ENCODE results near the gene MLLT6. TPM values are rescaled to one million over a fixed set of nuclear protein-coding genes. Genes with fewer than 3 reads are reported as not detected.

Gene MLLT6
- total RNA-seq, 1 experiment from 2014 or later, result 72.5 TPM

GRCh38 chr17:38748892-38749222 lies 43.8 kb downstream of the MLLT6 start:
- Mint-ChIP-seq H3K27me3 (ENCODE audit: insufficient read depth, unreplicated experiment) (peaks cover 2% of the 10 kb centered on the region), H3K4me3 (ENCODE audit: unreplicated experiment) (peak overlapping the region; percentile 79), H3K36me3 (ENCODE audit: insufficient read depth, unreplicated experiment) (peaks cover 46% of the 10 kb centered on the region), H3K9me3 (ENCODE audit: unreplicated experiment) (no peaks in the 10 kb centered on the region), H3K27ac (ENCODE audit: unreplicated experiment) (no peak overlapping the region), H3K4me1 (ENCODE audit: low read depth, unreplicated experiment) (peaks cover 36% of the 10 kb centered on the region)
- Histone ChIP-seq H3K36me3 (ENCODE audit: control insufficient read depth, insufficient read depth, low read length) (no peaks in the 10 kb centered on the region; the same call in 1 of the 2 replicates), H3K9me3 (no peaks in the 10 kb centered on the region), H3K4me3 (ENCODE audit: low read depth, low read length) (peak overlapping the region; percentile 90), H3K27me3 (replicated peaks; ENCODE audit: control insufficient read depth, insufficient read depth, low read length) (no peaks in the 10 kb centered on the region), H3K4me1 (peaks cover 31% of the 10 kb centered on the region)
- intact Hi-C loops (cut with micrococcal nuclease; ENCODE audit: unreplicated experiment), result loop anchor here (2.0 kb wide), 1 partner anchor 18 kb away; the partner anchor contains the start of gene CISD3
- DNase-seq, result no peak
- TF ChIP-seq, protein P1, sequence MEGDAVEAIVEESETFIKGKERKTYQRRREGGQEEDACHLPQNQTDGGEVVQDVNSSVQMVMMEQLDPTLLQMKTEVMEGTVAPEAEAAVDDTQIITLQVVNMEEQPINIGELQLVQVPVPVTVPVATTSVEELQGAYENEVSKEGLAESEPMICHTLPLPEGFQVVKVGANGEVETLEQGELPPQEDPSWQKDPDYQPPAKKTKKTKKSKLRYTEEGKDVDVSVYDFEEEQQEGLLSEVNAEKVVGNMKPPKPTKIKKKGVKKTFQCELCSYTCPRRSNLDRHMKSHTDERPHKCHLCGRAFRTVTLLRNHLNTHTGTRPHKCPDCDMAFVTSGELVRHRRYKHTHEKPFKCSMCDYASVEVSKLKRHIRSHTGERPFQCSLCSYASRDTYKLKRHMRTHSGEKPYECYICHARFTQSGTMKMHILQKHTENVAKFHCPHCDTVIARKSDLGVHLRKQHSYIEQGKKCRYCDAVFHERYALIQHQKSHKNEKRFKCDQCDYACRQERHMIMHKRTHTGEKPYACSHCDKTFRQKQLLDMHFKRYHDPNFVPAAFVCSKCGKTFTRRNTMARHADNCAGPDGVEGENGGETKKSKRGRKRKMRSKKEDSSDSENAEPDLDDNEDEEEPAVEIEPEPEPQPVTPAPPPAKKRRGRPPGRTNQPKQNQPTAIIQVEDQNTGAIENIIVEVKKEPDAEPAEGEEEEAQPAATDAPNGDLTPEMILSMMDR (IDR thresholded peaks at IDR 0.05; ENCODE audit: insufficient read depth in 1 of 2, low read depth in 1 of 2, low read length in 1 of 2, severe bottlenecking in 1 of 2, unreplicated experiment in 1 of 2), result no peak
- no TSS peak for BruUV-seq (replicated peaks)
- ChIA-PET POLR2A (interaction anchor here (0.5 to 0.8 kb wide), 2 partner anchors 43 to 105 kb away, joined by 4 to 6 read pairs; no protein-coding TSS in a partner anchor), CTCF (interaction anchor here (1.1 kb wide), 1 partner anchor 38 kb away, joined by 3 read pairs; no protein-coding TSS in a partner anchor)

- peak overlapping the region; percentile 79 for H3K4me3 Mint-ChIP-seq (ENCODE audit: unreplicated experiment)
- CTCF ChIA-PET, result interaction anchor here (0.5 to 1.1 kb wide), 4 partner anchors 14 to 43 kb away, joined by 3 read pairs; no protein-coding TSS in a partner anchor
Measured at GRCh38 chr17:38749223-38750043, 44.4 kb downstream of the MLLT6 start.

DNA sequence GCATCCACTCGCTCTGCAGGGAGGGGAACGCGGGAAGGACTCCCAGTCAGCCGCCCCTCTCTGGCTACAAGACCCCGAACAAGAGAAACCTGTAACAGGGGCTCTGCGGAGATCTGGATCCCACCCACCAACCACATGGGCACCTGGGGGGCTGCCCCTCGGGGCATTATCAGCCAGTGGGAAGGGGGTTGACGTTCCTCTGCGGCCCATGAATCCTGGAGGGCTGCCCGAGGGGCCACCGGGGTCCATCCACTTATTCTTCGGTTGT lies 44.9 kb downstream of the MLLT6 start:
- Mint-ChIP-seq H3K4me1 (ENCODE audit: low read depth, unreplicated experiment) (peaks cover 30% of the 10 kb centered on the region), H3K4me3 (ENCODE audit: unreplicated experiment) (peak overlapping the region; percentile 79), H3K36me3 (ENCODE audit: insufficient read depth, unreplicated experiment) (peaks cover 56% of the 10 kb centered on the region), H3K27me3 (ENCODE audit: insufficient read depth, unreplicated experiment) (peaks cover 2% of the 10 kb centered on the region), H3K9me3 (ENCODE audit: unreplicated experiment) (no peaks in the 10 kb centered on the region), H3K27ac (ENCODE audit: unreplicated experiment) (peak overlapping the region; percentile 31)
- ChIA-PET POLR2A (interaction anchor here (0.6 kb wide), 1 partner anchor 102 kb away, joined by 3 read pairs; no protein-coding TSS in a partner anchor), CTCF (interaction anchor here (0.7 to 1.1 kb wide), 2 partner anchors 15 to 39 kb away, joined by 3 read pairs; no protein-coding TSS in a partner anchor)
- peak overlapping the region; percentile 90 for H3K4me3 ChIP-seq (ENCODE audit: low read depth, low read length)
- H3K4me1 ChIP-seq, result peaks cover 31% of the 10 kb centered on the region
- no peaks in the 10 kb centered on the region; the same call in 1 of the 2 replicates for H3K36me3 ChIP-seq (ENCODE audit: control insufficient read depth, insufficient read depth, low read length)
- no TSS peak for BruUV-seq (replicated peaks)
- DNase-seq, result no peak
- H3K27me3 ChIP-seq (replicated peaks; ENCODE audit: control insufficient read depth, insufficient read depth, low read length), result no peaks in the 10 kb centered on the region
- H3K9me3 ChIP-seq, result no peaks in the 10 kb centered on the region
- intact Hi-C loops (cut with micrococcal nuclease; ENCODE audit: unreplicated experiment), result loop anchor here (5.0 kb wide), 1 partner anchor 402 kb away; the partner anchor contains the start of gene PLXDC1
- TF ChIP-seq, protein P1 (IDR thresholded peaks at IDR 0.05; ENCODE audit: insufficient read depth in 1 of 2, low read depth in 1 of 2, low read length in 1 of 2, severe bottlenecking in 1 of 2, unreplicated experiment in 1 of 2), result no peak

More at GRCh38 chr17:38749223-38750043, 44.4 kb downstream of the MLLT6 start:
- no peaks in the 10 kb centered on the region for H3K27me3 ChIP-seq (replicated peaks; ENCODE audit: control insufficient read depth, insufficient read depth, low read length)
- TSS peak; percentile 53 for BruUV-seq (replicated peaks)
- peaks cover 2% of the 10 kb centered on the region for H3K27me3 Mint-ChIP-seq (ENCODE audit: insufficient read depth, unreplicated experiment)
- peak overlapping the region; percentile 31 for H3K27ac Mint-ChIP-seq (ENCODE audit: unreplicated experiment)
- H3K4me3 ChIP-seq (ENCODE audit: low read depth, low read length), result peak overlapping the region; percentile 90
- intact Hi-C loops (cut with micrococcal nuclease; ENCODE audit: unreplicated experiment), result loop anchor here (2.0 to 5.0 kb wide), 2 partner anchors 19 to 403 kb away; partner anchors contain the start of genes CISD3 and PLXDC1
- H3K4me1 ChIP-seq, result peaks cover 31% of the 10 kb centered on the region
- H3K36me3 ChIP-seq (ENCODE audit: control insufficient read depth, insufficient read depth, low read length), result no peaks in the 10 kb centered on the region; the same call in 1 of the 2 replicates
- peaks cover 52% of the 10 kb centered on the region for H3K36me3 Mint-ChIP-seq (ENCODE audit: insufficient read depth, unreplicated experiment)
- DNase-seq, result peak; percentile 85 to 93
- H3K9me3 Mint-ChIP-seq (ENCODE audit: unreplicated experiment), result no peaks in the 10 kb centered on the region
- H3K9me3 ChIP-seq, result no peaks in the 10 kb centered on the region
- TF ChIP-seq, protein P1 (IDR thresholded peaks at IDR 0.05; ENCODE audit: insufficient read depth in 1 of 2, low read depth in 1 of 2, low read length in 1 of 2, severe bottlenecking in 1 of 2, unreplicated experiment in 1 of 2), result peak in 1 of 2 experiments; percentile 11
- POLR2A ChIA-PET, result interaction anchor here (0.5 to 0.8 kb wide), 3 partner anchors 44 to 105 kb away, joined by 3 to 6 read pairs (median 4); no protein-coding TSS in a partner anchor
- H3K4me1 Mint-ChIP-seq (ENCODE audit: low read depth, unreplicated experiment), result peaks cover 33% of the 10 kb centered on the region

Data from Caco-2 (cell line).